ENCODE results near the gene KNL1. TPM values are rescaled to one million over a fixed set of nuclear protein-coding genes. Genes with fewer than 3 reads are reported as not detected.
"Not testable (repeated sequence)": the region's sequence is repeated elsewhere in the genome, so short reads cannot be mapped to it uniquely, and the experiment has no call there.

KNL1 gene
- total RNA-seq, 1 experiment from 2014 or later, result 19.7 TPM

GRCh38 chr15:40680151-40680550 lies 86.1 kb downstream of the KNL1 start:
- no peak overlapping the region for H3K23ac ChIP-seq (ENCODE audit: insufficient read length, low read depth, low read length)
- no peak overlapping the region for H4K8ac ChIP-seq (replicated peaks; ENCODE audit: insufficient read length, low read depth, low read length)
- H3K14ac ChIP-seq (ENCODE audit: insufficient read depth, low read length), result no peak overlapping the region
- no peaks in the 10 kb centered on the region for H4K20me1 ChIP-seq (ENCODE audit: control insufficient read depth, insufficient read depth, insufficient read length)
- no peak overlapping the region for H2BK120ac ChIP-seq (ENCODE audit: low read depth, low read length, poor library complexity, severe bottlenecking)
- H3K9ac ChIP-seq (ENCODE audit: extremely low read depth, insufficient read length, low read length), result no peak overlapping the region
- H2BK5ac ChIP-seq (ENCODE audit: insufficient read length, low read length), result no peak overlapping the region
- H3K79me1 ChIP-seq (ENCODE audit: insufficient read depth, low read depth, low read length, poor library complexity, severe bottlenecking), result no peaks in the 10 kb centered on the region
- Mint-ChIP-seq H3K4me3 (no peak overlapping the region), H3K4me1 (peaks cover 3% of the 10 kb centered on the region in 2 experiments; a peak in 3 of 4 replicates), H3K27me3 (ENCODE audit: low read depth) (no peaks in the 10 kb centered on the region), H3K9me3 (peaks cover 18 to 19% of the 10 kb centered on the region in 2 experiments), H3K27ac (no peak overlapping the region; a peak in 1 of 7 replicates), H3K36me3 (ENCODE audit: insufficient read depth in 1 of 3, low read depth in 3 of 3) (peaks cover 0 to 8% (median 5%) of the 10 kb centered on the region in 3 experiments)
- H2BK12ac ChIP-seq (ENCODE audit: insufficient read length, low read depth, low read length), result no peak overlapping the region
- no peak overlapping the region for H2AK5ac ChIP-seq (ENCODE audit: insufficient read length, low read length)
- no peak overlapping the region for H2AFZ ChIP-seq (ENCODE audit: low read length)
- no peaks in the 10 kb centered on the region for H3K9me3 ChIP-seq (ENCODE audit: control insufficient read depth, low read depth, low read length)
- no peaks in the 10 kb centered on the region for H3K79me2 ChIP-seq (ENCODE audit: insufficient read depth, low read length)
- no peak overlapping the region for H3T11ph ChIP-seq (ENCODE audit: low read length)
- no peaks in the 10 kb centered on the region for H3K4me1 ChIP-seq (ENCODE audit: insufficient read depth, low read length)
- no peak for DNase-seq
- no peak overlapping the region for H3K56ac ChIP-seq (ENCODE audit: insufficient read length, low read depth, low read length)
- no peak for TF ChIP-seq CTCF (conservative IDR thresholded peaks at IDR 0.05)
- H4K5ac ChIP-seq (ENCODE audit: insufficient read length, low read depth, low read length), result no peak overlapping the region
- H2BK20ac ChIP-seq (ENCODE audit: low read depth, low read length, poor library complexity, severe bottlenecking), result no peak overlapping the region
- H4K91ac ChIP-seq (ENCODE audit: insufficient read length, low read depth, low read length), result no peak overlapping the region
- H3K18ac ChIP-seq (ENCODE audit: insufficient read length, low read depth, low read length), result no peak overlapping the region
- no CpG with 5 or more reads among the region's 1 CpG for WGBS (ENCODE audit: extremely low coverage, insufficient read length, low lambda C conversion rate)
- H3K27me3 ChIP-seq (ENCODE audit: insufficient read depth, low read length), result no peaks in the 10 kb centered on the region
- no peak overlapping the region for H2BK15ac ChIP-seq (ENCODE audit: low read depth, low read length)
- H3K27ac ChIP-seq (ENCODE audit: insufficient read length, low read depth, low read length), result no peak overlapping the region
- H3K4me2 ChIP-seq (ENCODE audit: insufficient read depth, insufficient read length, low read length), result no peak overlapping the region
- H3K23me2 ChIP-seq (ENCODE audit: insufficient read length, low read depth, low read length, poor library complexity, severe bottlenecking), result no peaks in the 10 kb centered on the region
- no peak overlapping the region for H3K4ac ChIP-seq (ENCODE audit: low read depth, low read length)

- H4K91ac ChIP-seq (ENCODE audit: insufficient read length, low read depth, low read length); H3K4ac ChIP-seq (ENCODE audit: low read depth, low read length); H4K20me1 ChIP-seq (ENCODE audit: control insufficient read depth, insufficient read depth, insufficient read length); H3K4me1 ChIP-seq (ENCODE audit: insufficient read depth, low read length); H3K27me3 Mint-ChIP-seq (ENCODE audit: low read depth); H2BK120ac ChIP-seq (ENCODE audit: low read depth, low read length, poor library complexity, severe bottlenecking); H2AK5ac ChIP-seq (ENCODE audit: insufficient read length, low read length); H3K23me2 ChIP-seq (ENCODE audit: insufficient read length, low read depth, low read length, poor library complexity, severe bottlenecking); H3K56ac ChIP-seq (ENCODE audit: insufficient read length, low read depth, low read length); H3K14ac ChIP-seq (ENCODE audit: insufficient read depth, low read length); H4K5ac ChIP-seq (ENCODE audit: insufficient read length, low read depth, low read length); H3K27ac ChIP-seq (ENCODE audit: insufficient read length, low read depth, low read length); H3T11ph ChIP-seq (ENCODE audit: low read length); H3K27me3 ChIP-seq (ENCODE audit: insufficient read depth, low read length); H2BK5ac ChIP-seq (ENCODE audit: insufficient read length, low read length); H3K4me2 ChIP-seq (ENCODE audit: insufficient read depth, insufficient read length, low read length); H3K79me1 ChIP-seq (ENCODE audit: insufficient read depth, low read depth, low read length, poor library complexity, severe bottlenecking); H3K27ac Mint-ChIP-seq; H2BK15ac ChIP-seq (ENCODE audit: low read depth, low read length); DNase-seq; H4K8ac ChIP-seq (replicated peaks; ENCODE audit: insufficient read length, low read depth, low read length); H2AFZ ChIP-seq (ENCODE audit: low read length); H3K9ac ChIP-seq (ENCODE audit: extremely low read depth, insufficient read length, low read length); H2BK12ac ChIP-seq (ENCODE audit: insufficient read length, low read depth, low read length); H3K23ac ChIP-seq (ENCODE audit: insufficient read length, low read depth, low read length); H3K18ac ChIP-seq (ENCODE audit: insufficient read length, low read depth, low read length); H3K9me3 ChIP-seq (ENCODE audit: control insufficient read depth, low read depth, low read length); H3K79me2 ChIP-seq (ENCODE audit: insufficient read depth, low read length); H3K4me1 Mint-ChIP-seq; H3K4me3 Mint-ChIP-seq; H2BK20ac ChIP-seq (ENCODE audit: low read depth, low read length, poor library complexity, severe bottlenecking): not testable (repeated sequence)
- peaks cover 19 to 25% of the 10 kb centered on the region in 2 experiments for H3K9me3 Mint-ChIP-seq
- H3K36me3 Mint-ChIP-seq (ENCODE audit: insufficient read depth in 1 of 3, low read depth in 3 of 3), result peaks cover 4 to 11% (median 8%) of the 10 kb centered on the region in 3 experiments
- WGBS (ENCODE audit: extremely low coverage, insufficient read length, low lambda C conversion rate), result no CpG with 5 or more reads among the region's 1 CpG
Observed at GRCh38 chr15:40680959-40681358, 86.9 kb downstream of the KNL1 start.
